ENCODE measurements around the gene MAP2. TPM values are rescaled to one million over a fixed set of nuclear protein-coding genes. Genes with fewer than 3 reads are reported as not detected.

The MAP2 gene
- total and polyA plus RNA-seq, 4 experiments from 2014 or later: 0.20 to 0.47 (median 0.41) TPM; not detected in 1

- Histone ChIP-seq H3K36me3 (ENCODE audit: insufficient read depth, low read length) (no peaks in the 10 kb centered on the region), H3K9me3 (ENCODE audit: control insufficient read depth in 1 of 2, low read length in 2 of 2) (no peaks in the 10 kb centered on the region), H3K4me1 (ENCODE audit: insufficient read depth, low read length) (no peaks in the 10 kb centered on the region), H3K27ac (ENCODE audit: low read depth, low read length) (no peak overlapping the region), H3K4me3 (ENCODE audit: low read length in 2 of 2) (no peak overlapping the region), H3K27me3 (ENCODE audit: insufficient read depth, low read length) (no peaks in the 10 kb centered on the region)
- Mint-ChIP-seq H3K36me3 (no peaks in the 10 kb centered on the region), H3K27ac (no peak overlapping the region), H3K9me3 (peaks cover 0 to 3% (median 0%) of the 10 kb centered on the region in 8 donors), H3K4me3 (no peak overlapping the region), H3K4me1 (no peaks in the 10 kb centered on the region), H3K27me3 (no peaks in the 10 kb centered on the region)
- ChIA-PET CTCF (ENCODE audit: partially characterized antibody) (no interaction called here), POLR2A (ENCODE audit: partially characterized antibody) (no interaction called here)
- intact Hi-C loops (cut with micrococcal nuclease): no loop called here
- DNase-seq: no peak
These were observed 25.4 kb upstream of the MAP2 start for GRCh38 chr2:209398463-209398862.

DNA sequence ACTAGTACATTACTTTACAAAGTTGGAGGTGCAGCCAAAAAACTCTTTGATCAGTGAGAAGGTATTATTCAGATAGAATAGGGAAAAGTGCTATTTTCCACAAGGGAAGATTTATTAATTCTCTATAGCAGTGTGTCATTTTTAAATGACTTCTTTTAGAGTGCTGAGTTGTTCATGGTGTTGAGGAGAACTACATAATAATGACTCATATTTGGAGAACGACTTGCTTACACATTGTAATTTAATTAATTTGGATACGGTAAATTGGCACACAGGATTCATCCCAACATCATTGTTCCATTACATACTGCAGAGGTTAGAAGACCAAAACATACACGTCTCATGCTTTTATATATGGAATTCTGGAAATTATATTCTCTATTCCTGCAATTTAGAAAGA is 22.1 kb upstream of the MAP2 start:
- no peak overlapping the region for H3K27ac ChIP-seq (ENCODE audit: low read depth, low read length)
- no peak overlapping the region for H3K4me3 ChIP-seq (ENCODE audit: low read length in 2 of 2)
- Mint-ChIP-seq H3K27ac (no peak overlapping the region), H3K4me3 (no peak overlapping the region), H3K27me3 (no peaks in the 10 kb centered on the region), H3K36me3 (no peaks in the 10 kb centered on the region), H3K9me3 (no peaks in the 10 kb centered on the region), H3K4me1 (no peaks in the 10 kb centered on the region)
- H3K4me1 ChIP-seq (ENCODE audit: insufficient read depth, low read length): no peaks in the 10 kb centered on the region
- CTCF ChIA-PET (ENCODE audit: partially characterized antibody): no interaction called here
- POLR2A ChIA-PET (ENCODE audit: partially characterized antibody): no interaction called here
- no peaks in the 10 kb centered on the region for H3K36me3 ChIP-seq (ENCODE audit: insufficient read depth, low read length)
- no peak for DNase-seq
- no peaks in the 10 kb centered on the region for H3K27me3 ChIP-seq (ENCODE audit: insufficient read depth, low read length)
- intact Hi-C loops (cut with micrococcal nuclease): no loop called here
- H3K9me3 ChIP-seq (ENCODE audit: control insufficient read depth in 1 of 2, low read length in 2 of 2): no peaks in the 10 kb centered on the region

GRCh38 chr2:209411296-209411695 is 12.6 kb upstream of the MAP2 start:
- Histone ChIP-seq H3K36me3 (ENCODE audit: insufficient read depth, low read length) (no peaks in the 10 kb centered on the region), H3K27ac (ENCODE audit: low read depth, low read length) (no peak overlapping the region), H3K9me3 (ENCODE audit: control insufficient read depth in 1 of 2, low read length in 2 of 2) (no peaks in the 10 kb centered on the region), H3K4me1 (ENCODE audit: insufficient read depth, low read length) (no peaks in the 10 kb centered on the region), H3K4me3 (ENCODE audit: low read length in 2 of 2) (no peak overlapping the region), H3K27me3 (ENCODE audit: insufficient read depth, low read length) (no peaks in the 10 kb centered on the region)
- no peak for DNase-seq
- intact Hi-C loops (cut with micrococcal nuclease): no loop called here
- H3K27me3 Mint-ChIP-seq: no peaks in the 10 kb centered on the region
- H3K4me1 Mint-ChIP-seq: no peaks in the 10 kb centered on the region
- H3K4me3 Mint-ChIP-seq: no peak overlapping the region
- CTCF ChIA-PET (ENCODE audit: partially characterized antibody): no interaction called here
- no peaks in the 10 kb centered on the region for H3K36me3 Mint-ChIP-seq
- POLR2A ChIA-PET (ENCODE audit: partially characterized antibody): no interaction called here
- H3K27ac Mint-ChIP-seq: no peak overlapping the region
- H3K9me3 Mint-ChIP-seq: peaks cover 0 to 8% (median 4%) of the 10 kb centered on the region in 8 donors

GRCh38 chr2:209411718-209412117 is 12.1 kb upstream of the MAP2 start:
- intact Hi-C loops (cut with micrococcal nuclease): no loop called here
- no peaks in the 10 kb centered on the region for H3K36me3 Mint-ChIP-seq
- CTCF ChIA-PET (ENCODE audit: partially characterized antibody): no interaction called here

GRCh38 chr2:209413311-209414014 is 10.4 kb upstream of the MAP2 start:
- no peak overlapping the region for H3K27ac ChIP-seq (ENCODE audit: low read depth, low read length)
- no peak overlapping the region for H3K4me3 Mint-ChIP-seq
- H3K9me3 ChIP-seq (ENCODE audit: control insufficient read depth in 1 of 2, low read length in 2 of 2): no peaks in the 10 kb centered on the region
- CTCF ChIA-PET (ENCODE audit: partially characterized antibody): no interaction called here
- H3K27me3 Mint-ChIP-seq: no peaks in the 10 kb centered on the region
- H3K27ac Mint-ChIP-seq: no peak overlapping the region
- H3K4me1 ChIP-seq (ENCODE audit: insufficient read depth, low read length): no peaks in the 10 kb centered on the region
- intact Hi-C loops (cut with micrococcal nuclease): no loop called here
- POLR2A ChIA-PET (ENCODE audit: partially characterized antibody): no interaction called here
- no peaks in the 10 kb centered on the region for H3K4me1 Mint-ChIP-seq
- DNase-seq: no peak
- no peaks in the 10 kb centered on the region for H3K36me3 ChIP-seq (ENCODE audit: insufficient read depth, low read length)
- H3K9me3 Mint-ChIP-seq: peaks cover 0 to 8% (median 3%) of the 10 kb centered on the region in 8 donors
- no peaks in the 10 kb centered on the region for H3K36me3 Mint-ChIP-seq
- no peak overlapping the region for H3K4me3 ChIP-seq (ENCODE audit: low read length in 2 of 2)
- H3K27me3 ChIP-seq (ENCODE audit: insufficient read depth, low read length): no peaks in the 10 kb centered on the region

More at GRCh38 chr2:209411718-209412117, 12.1 kb upstream of the MAP2 start:
- H3K9me3 ChIP-seq (ENCODE audit: control insufficient read depth in 1 of 2, low read length in 2 of 2): no peaks in the 10 kb centered on the region
- H3K36me3 ChIP-seq (ENCODE audit: insufficient read depth, low read length): no peaks in the 10 kb centered on the region
- no peak overlapping the region for H3K4me3 ChIP-seq (ENCODE audit: low read length in 2 of 2)
- H3K27ac ChIP-seq (ENCODE audit: low read depth, low read length): no peak overlapping the region
- Mint-ChIP-seq H3K9me3 (peaks cover 0 to 8% (median 4%) of the 10 kb centered on the region in 8 donors), H3K4me3 (no peak overlapping the region), H3K27ac (no peak overlapping the region), H3K27me3 (no peaks in the 10 kb centered on the region), H3K4me1 (no peaks in the 10 kb centered on the region)
- DNase-seq: no peak
- H3K4me1 ChIP-seq (ENCODE audit: insufficient read depth, low read length): no peaks in the 10 kb centered on the region
- POLR2A ChIA-PET (ENCODE audit: partially characterized antibody): no interaction called here
- H3K27me3 ChIP-seq (ENCODE audit: insufficient read depth, low read length): no peaks in the 10 kb centered on the region

DNA sequence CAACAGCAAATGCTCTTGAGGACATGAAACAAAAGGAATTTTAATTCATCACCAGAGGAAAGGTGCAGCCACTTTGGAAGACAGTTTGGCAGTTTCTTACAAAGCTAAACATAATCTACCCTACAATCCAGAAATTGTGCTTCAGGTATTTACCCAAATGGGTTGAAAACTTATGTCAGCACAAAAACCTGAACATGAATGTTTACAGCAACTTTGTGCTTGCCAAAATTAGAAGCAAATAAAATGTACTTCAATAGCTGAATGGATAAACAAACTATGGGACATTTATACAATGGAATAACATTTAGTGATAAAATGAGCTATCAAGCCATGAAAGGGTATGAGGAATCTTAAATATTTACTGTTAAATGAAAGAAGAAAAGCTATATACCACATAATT is 6.9 kb upstream of the MAP2 start:
- no peak overlapping the region for H3K27ac Mint-ChIP-seq
- Histone ChIP-seq H3K27me3 (ENCODE audit: insufficient read depth, low read length) (no peaks in the 10 kb centered on the region), H3K4me3 (ENCODE audit: low read length in 2 of 2) (no peak overlapping the region), H3K27ac (ENCODE audit: low read depth, low read length) (no peak overlapping the region), H3K9me3 (ENCODE audit: control insufficient read depth in 1 of 2, low read length in 2 of 2) (no peaks in the 10 kb centered on the region), H3K36me3 (ENCODE audit: insufficient read depth, low read length) (no peaks in the 10 kb centered on the region), H3K4me1 (ENCODE audit: insufficient read depth, low read length) (no peaks in the 10 kb centered on the region)
- no peak overlapping the region for H3K4me3 Mint-ChIP-seq
- ChIA-PET CTCF (ENCODE audit: partially characterized antibody) (no interaction called here), POLR2A (ENCODE audit: partially characterized antibody) (no interaction called here)
- H3K9me3 Mint-ChIP-seq: peaks cover 2 to 10% (median 4%) of the 10 kb centered on the region in 8 donors
- intact Hi-C loops (cut with micrococcal nuclease): no loop called here
- no peak for DNase-seq
- no peaks in the 10 kb centered on the region for H3K4me1 Mint-ChIP-seq
- H3K27me3 Mint-ChIP-seq: peaks cover 4 to 7% of the 10 kb centered on the region in 2 donors
- no peaks in the 10 kb centered on the region for H3K36me3 Mint-ChIP-seq

GRCh38 chr2:209422191-209422754 is 1.6 kb upstream of the MAP2 start:
- Histone ChIP-seq H3K27ac (ENCODE audit: low read depth, low read length) (no peak overlapping the region), H3K36me3 (ENCODE audit: insufficient read depth, low read length) (no peaks in the 10 kb centered on the region), H3K4me1 (ENCODE audit: insufficient read depth, low read length) (peaks cover 9% of the 10 kb centered on the region), H3K9me3 (ENCODE audit: control insufficient read depth in 1 of 2, low read length in 2 of 2) (no peaks in the 10 kb centered on the region), H3K4me3 (ENCODE audit: low read length in 2 of 2) (no peak overlapping the region), H3K27me3 (ENCODE audit: insufficient read depth, low read length) (no peaks in the 10 kb centered on the region)
- H3K27me3 Mint-ChIP-seq: peaks cover 19 to 22% of the 10 kb centered on the region in 2 donors
- H3K36me3 Mint-ChIP-seq: no peaks in the 10 kb centered on the region
- H3K27ac Mint-ChIP-seq: no peak overlapping the region
- peak in 1 of 5 donors; percentile 13 for DNase-seq
- intact Hi-C loops (cut with micrococcal nuclease): no loop called here
- H3K9me3 Mint-ChIP-seq: peaks cover 0 to 10% (median under 1%) of the 10 kb centered on the region in 8 donors
- peaks cover 5 to 15% (median 10%) of the 10 kb centered on the region in 4 donors for H3K4me1 Mint-ChIP-seq
- no peak overlapping the region for H3K4me3 Mint-ChIP-seq
- ChIA-PET POLR2A (ENCODE audit: partially characterized antibody) (no interaction called here), CTCF (ENCODE audit: partially characterized antibody) (no interaction called here)

Measured in CD4-positive, alpha-beta memory T cell (primary cell).